HEK293T (cell line): ENCODE data around the gene HMGN3.

Experiments
- BHLHE40 ChIP-seq: fragments of 450-650 bp; IDR thresholded peaks from 2 replicates; pipeline ENCODE4 v1.6.1; 2016; ENCODE audit warnings: mild to moderate bottlenecking, moderate library complexity, borderline replicate concordance
- CTBP1 ChIP-seq: fragments of 450-650 bp; IDR thresholded peaks from 2 replicates; pipeline ENCODE4 v1.6.1; 2016; ENCODE audit warnings: borderline replicate concordance
- ELF4 ChIP-seq: fragments of 450-650 bp; IDR thresholded peaks from 2 replicates; pipeline ENCODE4 v1.6.1; 2017; ENCODE audit warnings: antibody characterized with exemption
- FOXA1 ChIP-seq: fragments of 450-650 bp; IDR thresholded peaks from 2 replicates; pipeline ENCODE4 v1.6.1; 2016; ENCODE audit warnings: mild to moderate bottlenecking
- FOXK2 ChIP-seq: fragments of 450-650 bp; IDR thresholded peaks from 2 replicates; pipeline ENCODE4 v1.6.1; 2016; ENCODE audit warnings: mild to moderate bottlenecking
- FOXM1 ChIP-seq: fragments of 450-650 bp; IDR thresholded peaks from 2 replicates; pipeline ENCODE4 v1.6.1; 2017; ENCODE audit warnings: mild to moderate bottlenecking, borderline replicate concordance
- HDGF ChIP-seq: fragments of 450-650 bp; IDR thresholded peaks from 2 replicates; pipeline ENCODE4 v1.6.1; 2017; ENCODE audit warnings: antibody characterized with exemption, borderline replicate concordance
- LEF1 ChIP-seq: fragments of 450-650 bp; IDR thresholded peaks from 2 replicates; pipeline ENCODE4 v1.6.1; 2017; ENCODE audit warnings: mild to moderate bottlenecking, borderline replicate concordance
- PKNOX1 ChIP-seq: fragments of 450-650 bp; IDR thresholded peaks from 2 replicates; pipeline ENCODE4 v1.6.1; 2016
- SP1 ChIP-seq: fragments of 450-650 bp; IDR thresholded peaks from 2 replicates; pipeline ENCODE4 v1.6.1; 2017
- SUZ12 ChIP-seq: fragments of 450-650 bp; IDR thresholded peaks from 2 replicates; pipeline ENCODE4 v1.6.1; 2016; ENCODE audit warnings: mild to moderate bottlenecking
- TARDBP ChIP-seq: fragments of 450-650 bp; IDR thresholded peaks from 2 replicates; pipeline ENCODE4 v1.6.1; 2016
- ZNF384 ChIP-seq: fragments of 450-650 bp; IDR thresholded peaks from 2 replicates; pipeline ENCODE4 v1.6.1; 2016

- TF ChIP-seq BHLHE40 (no peak), SP1 (no peak), FOXA1 (no peak), CTBP1 (no peak), SUZ12 (no peak), FOXK2 (no peak), LEF1 (no peak), HDGF (no peak), TARDBP (no peak), ZNF384 (no peak), PKNOX1 (no peak), ELF4 (no peak), FOXM1 (no peak)
Observed at GRCh38 chr6:79159846-79160245, 74.6 kb downstream of the HMGN3 start.
